Globus pallidus (tissue), 1 donor: Measurements from ENCODE around the gene KNSTRN.

Source experiments
- DNase-seq: peaks from one replicate; pipeline ENCODE4 v3.0.0-alpha.2; 2015; ENCODE audit warnings: low spot score

Gene KNSTRN

DNA sequence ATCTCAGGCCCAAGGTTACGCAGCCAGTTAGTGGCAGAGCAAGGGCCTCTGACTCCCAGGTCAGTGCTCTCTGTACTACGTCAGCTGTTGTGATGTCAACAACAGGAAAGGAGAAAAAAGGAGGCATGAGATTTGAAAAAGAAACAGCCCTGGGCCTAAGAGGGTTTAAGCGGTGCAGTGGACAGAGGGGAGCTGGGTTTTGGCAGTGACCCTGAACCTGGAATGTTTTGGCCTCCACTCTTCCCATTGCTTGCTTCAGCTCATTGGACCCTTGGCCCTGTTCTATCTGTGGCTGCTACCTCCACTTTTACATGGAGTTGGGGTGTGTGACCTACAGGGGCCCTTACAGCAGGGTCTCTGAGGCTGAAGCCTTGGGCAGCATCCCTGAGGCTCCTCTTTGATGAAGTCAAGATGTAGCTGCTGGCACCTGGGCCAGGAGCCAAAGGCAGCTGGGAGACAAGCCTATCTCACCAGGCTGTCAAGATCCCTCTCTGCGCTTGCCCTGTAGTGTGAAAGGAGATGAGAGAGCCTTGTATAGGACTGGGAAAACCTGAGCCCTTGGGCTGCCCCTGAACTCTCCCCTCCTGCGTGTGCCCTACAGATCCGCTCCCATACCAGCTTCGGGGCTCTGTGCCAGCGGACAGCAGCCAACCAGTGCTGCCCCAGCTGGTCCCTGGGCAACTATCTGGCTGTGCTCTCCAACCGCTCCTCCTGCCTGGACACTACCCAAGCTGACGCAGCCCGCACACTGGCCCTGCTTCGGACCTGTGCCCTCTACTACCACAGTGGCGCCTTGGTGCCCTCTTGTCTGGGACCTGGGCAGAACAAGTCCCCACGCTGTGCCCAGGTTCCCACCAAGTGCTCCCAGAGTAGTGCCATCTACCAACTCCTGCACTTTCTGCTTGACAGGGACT lies 15.8 kb upstream of the KNSTRN start:
- peak; percentile 79 for DNase-seq

DNA sequence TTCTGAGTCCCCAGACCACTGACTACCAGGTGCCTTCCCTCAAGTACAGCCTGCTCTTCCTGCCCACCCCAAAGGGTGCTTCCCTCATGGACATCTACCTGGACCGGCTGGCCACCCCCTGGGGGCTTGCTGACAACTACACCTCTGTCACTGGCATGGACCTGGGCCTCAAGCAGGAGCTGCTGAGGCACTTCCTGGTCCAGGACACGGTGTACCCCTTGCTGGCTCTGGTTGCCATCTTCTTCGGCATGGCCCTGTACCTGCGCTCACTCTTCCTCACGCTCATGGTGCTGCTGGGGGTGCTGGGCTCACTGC lies 15.2 kb upstream of the KNSTRN start:
- DNase-seq: no peak

DNA sequence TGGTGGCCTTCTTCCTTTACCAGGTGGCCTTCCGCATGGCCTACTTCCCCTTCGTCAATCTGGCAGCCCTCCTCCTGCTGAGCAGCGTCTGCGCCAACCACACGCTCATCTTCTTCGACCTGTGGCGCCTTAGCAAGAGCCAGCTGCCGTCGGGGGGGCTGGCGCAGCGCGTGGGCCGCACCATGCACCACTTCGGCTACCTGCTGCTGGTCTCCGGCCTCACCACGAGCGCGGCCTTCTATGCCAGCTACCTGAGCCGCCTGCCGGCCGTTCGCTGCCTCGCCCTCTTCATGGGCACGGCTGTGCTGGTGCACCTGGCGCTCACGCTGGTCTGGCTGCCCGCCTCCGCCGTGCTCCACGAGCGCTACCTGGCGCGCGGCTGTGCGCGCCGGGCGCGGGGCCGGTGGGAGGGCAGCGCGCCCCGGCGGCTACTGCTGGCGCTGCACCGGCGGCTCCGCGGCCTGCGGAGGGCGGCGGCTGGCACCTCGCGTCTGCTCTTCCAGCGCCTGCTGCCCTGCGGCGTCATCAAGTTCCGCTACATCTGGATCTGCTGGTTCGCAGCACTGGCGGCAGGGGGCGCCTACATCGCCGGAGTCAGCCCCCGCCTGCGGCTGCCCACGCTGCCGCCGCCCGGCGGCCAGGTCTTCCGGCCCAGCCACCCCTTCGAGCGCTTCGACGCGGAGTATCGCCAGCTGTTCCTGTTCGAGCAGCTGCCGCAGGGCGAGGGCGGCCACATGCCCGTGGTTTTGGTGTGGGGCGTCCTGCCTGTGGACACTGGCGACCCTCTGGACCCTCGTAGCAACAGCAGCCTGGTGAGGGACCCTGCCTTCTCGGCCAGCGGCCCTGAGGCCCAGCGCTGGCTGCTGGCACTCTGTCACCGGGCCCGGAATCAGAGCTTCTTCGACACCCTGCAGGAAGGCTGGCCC lies 14.6 kb upstream of the KNSTRN start:
- peak; percentile 81 for DNase-seq

DNA sequence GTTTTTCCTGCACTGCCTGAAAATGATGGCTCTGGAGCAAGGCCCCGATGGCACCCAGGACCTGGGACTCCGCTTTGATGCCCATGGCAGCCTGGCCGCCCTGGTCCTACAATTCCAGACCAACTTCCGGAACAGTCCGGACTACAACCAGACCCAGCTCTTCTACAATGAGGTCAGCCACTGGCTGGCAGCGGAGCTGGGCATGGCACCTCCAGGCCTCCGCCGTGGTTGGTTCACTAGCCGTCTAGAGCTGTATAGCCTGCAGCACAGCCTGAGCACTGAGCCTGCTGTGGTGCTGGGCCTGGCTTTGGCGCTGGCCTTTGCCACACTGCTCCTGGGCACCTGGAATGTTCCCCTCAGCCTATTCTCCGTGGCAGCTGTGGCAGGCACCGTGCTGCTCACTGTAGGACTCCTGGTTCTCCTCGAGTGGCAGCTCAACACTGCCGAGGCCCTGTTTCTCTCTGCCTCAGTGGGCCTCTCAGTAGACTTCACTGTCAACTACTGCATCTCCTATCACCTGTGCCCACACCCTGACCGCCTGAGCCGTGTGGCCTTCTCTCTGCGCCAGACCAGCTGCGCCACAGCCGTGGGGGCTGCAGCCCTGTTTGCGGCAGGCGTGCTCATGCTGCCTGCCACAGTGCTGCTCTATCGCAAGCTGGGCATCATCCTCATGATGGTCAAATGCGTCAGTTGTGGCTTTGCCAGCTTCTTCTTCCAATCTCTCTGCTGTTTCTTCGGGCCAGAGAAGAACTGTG lies 13.6 kb upstream of the KNSTRN start:
- no peak for DNase-seq

DNA sequence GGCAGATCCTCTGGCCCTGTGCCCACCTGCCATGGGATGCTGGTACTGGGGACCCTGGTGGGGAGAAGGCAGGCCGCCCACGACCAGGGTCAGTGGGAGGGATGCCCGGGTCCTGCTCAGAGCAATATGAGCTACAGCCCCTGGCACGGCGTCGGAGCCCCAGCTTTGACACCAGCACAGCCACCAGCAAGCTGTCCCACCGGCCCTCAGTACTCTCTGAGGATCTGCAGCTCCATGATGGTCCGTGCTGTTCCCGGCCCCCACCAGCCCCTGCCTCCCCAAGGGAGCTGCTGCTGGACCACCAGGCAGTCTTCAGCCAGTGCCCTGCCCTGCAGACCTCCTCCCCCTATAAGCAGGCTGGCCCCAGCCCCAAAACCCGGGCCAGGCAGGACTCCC lies 13.0 kb upstream of the KNSTRN start:
- DNase-seq: no peak

DNA sequence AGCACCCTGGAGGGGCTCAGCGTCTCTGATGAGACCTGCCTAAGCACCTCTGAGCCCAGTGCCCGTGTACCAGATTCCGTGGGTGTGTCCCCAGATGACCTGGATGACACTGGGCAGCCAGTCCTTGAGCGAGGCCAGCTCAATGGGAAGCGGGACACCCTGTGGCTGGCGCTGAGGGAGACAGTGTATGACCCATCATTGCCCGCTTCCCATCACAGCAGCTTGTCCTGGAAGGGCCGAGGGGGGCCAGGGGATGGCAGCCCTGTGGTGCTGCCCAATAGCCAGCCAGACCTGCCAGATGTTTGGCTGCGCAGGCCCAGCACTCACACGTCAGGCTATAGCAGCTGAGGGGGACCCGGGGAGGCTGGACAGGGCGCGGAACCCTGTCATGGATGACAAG lies 12.6 kb upstream of the KNSTRN start:
- no peak for DNase-seq

DNA sequence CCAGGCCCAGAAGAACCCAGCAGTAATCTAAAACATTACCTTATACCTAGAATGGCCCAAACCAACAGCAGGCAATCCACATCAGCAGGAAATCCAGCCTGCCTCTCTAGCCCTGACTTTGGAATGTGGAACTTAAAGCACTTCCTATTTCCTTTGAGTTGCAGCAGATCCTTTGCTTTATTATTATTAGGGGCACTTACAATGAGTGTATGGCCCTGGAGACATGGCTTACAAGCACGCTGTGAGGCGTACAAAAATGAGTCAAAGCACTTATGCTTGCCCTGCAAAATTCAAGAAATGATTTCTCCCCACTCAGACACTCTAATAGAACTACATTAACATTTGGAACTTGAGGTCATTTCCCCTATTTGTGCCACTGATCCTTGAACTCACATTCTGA lies 9.5 kb upstream of the KNSTRN start:
- no peak for DNase-seq

DNA sequence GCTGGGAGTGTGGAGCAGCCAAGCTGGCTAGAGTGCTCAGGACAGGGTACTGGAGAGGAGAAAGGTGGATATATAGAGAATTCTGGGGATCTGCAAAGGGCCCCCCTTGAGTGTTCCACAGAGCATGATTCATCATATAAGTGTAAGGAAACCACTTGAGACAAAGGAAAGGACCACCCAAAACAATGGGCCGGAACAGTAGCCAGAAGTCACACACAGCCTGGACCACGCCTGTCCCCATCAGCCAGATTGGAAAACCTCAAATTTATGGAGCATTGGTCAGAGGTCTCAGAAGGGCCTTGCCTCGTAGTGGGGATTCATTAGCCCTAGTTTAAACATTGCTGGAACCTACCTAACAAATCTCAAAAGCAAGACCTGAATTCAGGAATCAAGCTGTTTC lies 4.9 kb upstream of the KNSTRN start:
- DNase-seq: no peak

DNA sequence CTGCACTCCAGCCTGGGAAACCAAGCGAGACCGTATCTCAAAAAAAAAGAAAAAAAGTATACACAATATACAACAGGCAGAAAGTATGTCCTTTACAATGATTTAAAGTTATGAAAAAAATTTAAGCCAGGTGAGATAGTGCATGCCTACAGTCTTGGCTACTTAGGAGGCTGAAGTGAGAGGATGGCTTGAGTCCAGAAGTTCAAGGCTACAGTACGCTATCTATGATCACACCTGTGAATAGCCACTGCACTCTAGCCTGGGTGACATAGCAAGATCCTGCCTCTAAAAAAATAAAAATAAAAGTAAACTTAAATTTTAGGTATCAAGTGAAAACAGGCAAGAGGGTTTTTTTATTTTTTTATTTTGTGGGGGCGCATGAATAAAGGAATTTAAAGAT lies 3.1 kb upstream of the KNSTRN start:
- no peak for DNase-seq

DNA sequence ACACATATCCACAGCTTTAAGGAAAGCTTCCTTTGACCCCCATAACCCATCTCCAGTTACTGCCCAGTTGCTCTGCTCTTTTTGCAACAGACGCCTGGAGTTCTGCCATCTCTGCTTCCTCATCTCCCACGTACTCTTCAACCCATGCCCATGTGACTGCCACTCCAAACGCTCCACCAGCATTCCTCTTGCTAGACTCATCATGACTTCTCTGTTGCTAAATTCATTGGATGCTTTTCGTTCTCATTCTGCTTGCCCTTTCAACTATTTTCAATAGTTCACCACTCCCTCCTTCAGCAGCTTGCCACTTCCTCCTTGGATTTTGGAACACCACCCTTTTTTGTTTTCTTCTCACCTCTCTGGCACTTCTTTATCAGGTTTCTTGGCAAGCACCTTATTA lies 2.7 kb upstream of the KNSTRN start:
- DNase-seq: no peak

DNA sequence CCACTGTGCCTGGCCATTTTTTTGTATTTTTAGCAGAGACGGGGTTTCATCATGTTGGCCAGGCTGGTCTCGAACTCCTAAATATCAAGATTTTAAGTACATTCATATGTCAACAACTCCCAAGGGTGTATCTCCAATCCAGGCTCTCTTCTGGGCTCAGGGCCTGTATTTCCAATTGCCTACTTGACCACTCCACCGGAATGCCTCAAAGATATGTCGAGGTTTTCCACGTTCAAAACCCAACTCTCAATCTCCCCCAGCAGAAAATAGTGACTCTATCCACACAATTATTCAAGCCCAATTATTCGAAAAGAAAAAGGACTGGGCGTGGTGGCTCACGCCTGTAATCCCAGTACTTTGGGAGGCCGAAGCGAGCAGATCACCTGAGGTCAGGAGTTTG lies 1.9 kb upstream of the KNSTRN start:
- no peak for DNase-seq

DNA sequence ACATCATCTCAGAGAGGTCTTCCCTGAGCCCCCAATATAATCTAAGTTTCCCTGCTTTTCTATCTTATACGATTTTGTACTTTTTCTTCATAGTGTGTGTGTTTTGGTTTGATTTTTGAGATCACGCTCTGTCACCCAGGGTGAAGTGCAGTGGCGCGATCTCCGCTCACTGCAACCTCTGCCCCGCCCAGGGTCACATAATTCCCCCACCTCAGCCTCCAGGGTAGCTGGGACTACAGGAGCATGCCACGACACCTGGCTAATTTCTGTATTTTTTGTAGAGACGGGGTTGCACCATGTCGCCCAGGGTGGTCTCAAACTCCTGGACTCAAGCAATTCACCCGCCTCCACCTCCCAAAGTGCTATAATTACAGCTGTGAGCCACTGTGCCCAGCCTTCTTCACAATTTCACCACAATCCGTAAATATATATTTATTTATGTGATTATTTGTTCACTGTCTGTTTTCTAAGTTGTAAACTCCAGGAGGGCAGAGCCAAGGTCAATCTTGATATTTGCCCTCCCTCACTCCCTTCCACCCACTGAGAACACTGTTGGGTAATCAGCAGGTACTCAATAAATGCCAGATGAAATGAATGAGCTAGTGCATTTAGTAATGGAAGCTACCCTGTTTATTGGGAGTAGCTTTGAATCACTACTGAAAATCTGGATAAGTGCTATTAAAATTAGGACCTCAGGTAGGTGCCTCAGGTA lies 547 bp upstream of the KNSTRN start:
- DNase-seq: no peak

DNA sequence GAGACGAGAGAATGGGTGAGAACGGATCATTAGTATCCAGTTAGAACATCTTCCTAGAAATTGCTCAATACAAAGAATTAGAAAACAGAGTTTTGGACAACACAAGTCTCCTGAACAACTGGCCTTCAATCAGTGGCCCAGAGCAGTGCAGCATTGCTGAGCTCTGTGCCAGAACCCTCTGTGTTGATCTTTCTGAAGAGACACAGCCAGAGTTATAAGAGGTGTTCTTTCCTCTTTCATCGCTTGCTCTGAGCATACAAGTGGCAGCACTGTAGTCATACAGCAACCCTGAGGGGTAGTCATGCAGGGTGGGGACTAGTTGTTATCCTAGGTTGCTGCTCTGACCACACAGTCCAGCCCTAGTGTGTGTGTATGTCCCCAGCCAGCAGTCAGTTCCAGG lies 4.0 kb downstream of the KNSTRN start:
- no peak for DNase-seq

DNA sequence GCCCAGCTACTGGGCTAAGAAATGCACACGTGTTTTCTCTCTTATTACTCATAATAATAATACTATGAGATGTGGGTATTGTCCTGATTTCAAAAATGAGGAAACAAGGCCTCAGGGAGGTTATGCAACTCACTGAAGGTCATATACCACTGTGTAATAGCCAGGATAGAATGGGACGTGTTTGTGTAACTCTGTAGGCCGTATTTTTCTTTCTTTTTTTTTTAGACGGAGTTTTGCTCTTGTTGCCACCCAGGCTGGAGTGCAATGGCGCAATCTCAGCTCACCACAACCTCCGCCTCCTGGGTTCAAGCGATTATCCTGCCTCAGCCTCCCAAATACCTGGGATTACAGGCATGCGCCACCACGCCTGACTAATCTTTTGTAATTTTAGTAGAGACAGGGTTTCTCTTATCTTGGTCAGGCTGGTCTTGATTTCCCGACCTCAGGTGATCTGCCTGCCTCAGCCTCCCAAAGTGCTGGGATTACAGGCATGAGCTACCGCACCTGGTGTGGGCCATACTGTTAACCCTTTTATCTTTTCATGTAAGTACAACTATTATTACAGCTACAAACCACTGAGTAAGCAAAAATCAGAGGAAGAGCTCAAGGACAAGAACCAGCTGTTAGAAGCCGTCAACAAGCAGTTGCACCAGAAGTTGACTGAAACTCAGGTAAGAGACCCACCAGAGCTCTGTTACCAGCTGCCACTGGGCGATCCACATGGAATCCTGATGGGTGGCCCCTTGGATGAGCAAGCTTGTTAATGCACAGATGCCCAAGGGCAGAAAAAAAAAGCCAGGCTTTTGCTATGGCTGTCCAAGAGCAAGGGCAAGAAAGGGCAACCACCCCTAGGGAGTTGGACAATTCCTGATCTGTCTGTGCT lies 6.7 kb downstream of the KNSTRN start:
- DNase-seq: no peak

DNA sequence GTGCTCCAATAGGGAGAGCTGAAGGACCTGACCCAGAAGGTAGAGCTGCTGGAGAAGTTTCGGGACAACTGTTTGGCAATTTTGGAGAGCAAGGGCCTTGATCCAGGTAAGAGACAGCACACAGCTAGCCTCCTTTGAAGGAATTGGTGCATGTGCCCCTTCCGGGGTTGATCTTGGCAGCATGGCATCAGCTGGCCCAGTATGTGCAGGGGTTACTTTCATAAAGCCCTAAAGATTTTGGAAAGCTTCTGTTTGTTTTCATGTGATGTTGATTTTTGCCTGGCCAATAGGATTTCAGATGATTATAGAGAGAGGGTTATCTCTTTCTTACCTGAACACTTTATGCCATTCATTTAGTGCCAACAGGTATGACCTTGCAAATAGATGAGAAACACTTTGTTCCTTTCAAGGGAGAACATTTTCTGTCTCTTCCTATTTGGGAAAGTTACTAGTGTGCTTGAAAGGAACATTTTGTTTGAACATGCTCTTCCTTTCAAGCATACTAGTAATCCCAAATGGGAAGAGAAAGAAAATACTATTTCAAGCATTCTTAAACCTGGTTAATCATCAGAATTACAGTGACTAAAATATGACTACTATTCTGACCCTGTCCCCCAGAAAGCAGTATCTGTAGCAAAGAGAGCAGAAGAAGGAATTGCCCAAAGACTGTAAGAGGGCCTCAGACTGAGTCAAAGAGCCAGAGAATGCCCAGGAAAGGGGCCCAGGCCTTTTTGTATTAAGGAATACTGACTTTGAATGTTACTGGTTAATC lies 7.5 kb downstream of the KNSTRN start:
- DNase-seq: no peak

DNA sequence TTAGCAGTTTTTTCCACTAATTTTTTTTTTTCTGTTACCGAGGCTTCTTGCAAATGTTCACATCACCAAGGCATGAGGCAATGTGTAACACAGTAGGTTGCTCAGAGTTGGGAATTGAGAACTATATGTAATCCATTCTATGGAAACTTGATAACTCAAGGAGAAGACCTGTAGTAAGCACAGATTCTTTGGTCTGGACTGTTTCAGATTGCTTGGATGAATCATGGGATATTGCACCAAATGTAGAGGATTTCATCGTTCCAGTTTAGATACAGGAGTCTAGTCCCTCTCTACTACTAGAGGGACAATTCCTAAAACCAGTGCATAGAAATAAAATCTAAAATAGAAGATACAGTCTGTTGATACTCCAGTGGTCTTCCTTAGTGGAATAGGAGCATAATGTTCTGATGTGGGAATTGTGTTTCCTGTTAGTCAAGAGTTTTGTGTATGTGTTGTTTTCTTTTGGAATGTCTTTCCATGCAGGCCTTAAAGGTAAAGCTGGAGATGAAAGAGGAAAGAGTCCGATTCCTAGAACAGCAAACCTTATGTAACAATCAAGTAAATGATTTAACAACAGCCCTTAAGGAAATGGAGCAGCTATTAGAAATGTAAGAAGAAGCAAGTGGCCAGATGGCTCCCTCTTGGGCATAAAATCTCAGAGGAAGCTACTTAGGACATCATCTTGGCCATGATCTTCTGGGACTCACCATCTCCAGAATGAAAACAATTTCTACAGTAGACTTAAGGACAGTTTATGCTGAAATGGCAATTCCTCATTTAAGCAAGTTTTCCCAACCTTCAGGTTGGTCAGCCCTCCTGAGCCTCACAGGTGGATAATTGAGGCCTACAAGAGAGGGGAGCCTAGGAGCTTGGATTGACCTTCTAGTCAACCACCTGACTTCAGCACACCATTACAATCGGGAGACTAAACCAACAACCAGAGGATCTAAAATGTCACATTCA lies 10.7 kb downstream of the KNSTRN start:
- no peak for DNase-seq

DNA sequence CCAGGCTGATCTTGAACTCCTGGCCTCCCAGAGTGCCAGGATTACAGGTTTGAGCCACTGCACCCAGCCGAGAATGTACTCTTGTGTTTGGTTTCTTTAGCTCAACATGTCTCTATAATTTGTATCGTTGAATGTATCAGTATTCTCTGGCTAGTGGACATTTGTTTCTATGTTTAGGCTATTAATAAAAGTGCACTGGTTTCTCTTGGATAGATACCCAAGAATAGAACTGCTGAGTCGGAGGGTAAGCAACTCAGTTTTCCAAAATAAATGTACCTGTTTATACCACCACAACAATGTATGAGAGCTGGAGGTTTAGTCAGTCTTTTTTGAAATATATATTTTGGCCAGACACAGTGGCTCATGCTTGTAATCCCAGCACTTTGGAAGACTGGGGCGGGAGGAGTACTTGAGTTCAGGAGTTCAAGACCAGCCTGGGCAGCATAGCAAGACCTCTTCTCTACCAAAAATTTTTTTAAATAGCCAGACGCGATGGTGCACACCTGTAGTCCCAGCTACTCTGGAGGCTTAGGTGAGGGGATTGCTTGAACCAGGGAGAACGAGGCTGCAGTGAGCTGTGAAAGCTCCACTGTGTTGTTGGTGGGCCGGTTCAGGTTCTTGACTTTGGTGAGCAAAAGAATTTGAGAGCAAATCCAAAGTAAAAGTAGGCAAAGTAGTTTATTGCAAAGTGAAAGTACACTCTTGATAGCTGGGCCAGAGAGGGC lies 15.3 kb downstream of the KNSTRN start:
- no peak for DNase-seq

DNA sequence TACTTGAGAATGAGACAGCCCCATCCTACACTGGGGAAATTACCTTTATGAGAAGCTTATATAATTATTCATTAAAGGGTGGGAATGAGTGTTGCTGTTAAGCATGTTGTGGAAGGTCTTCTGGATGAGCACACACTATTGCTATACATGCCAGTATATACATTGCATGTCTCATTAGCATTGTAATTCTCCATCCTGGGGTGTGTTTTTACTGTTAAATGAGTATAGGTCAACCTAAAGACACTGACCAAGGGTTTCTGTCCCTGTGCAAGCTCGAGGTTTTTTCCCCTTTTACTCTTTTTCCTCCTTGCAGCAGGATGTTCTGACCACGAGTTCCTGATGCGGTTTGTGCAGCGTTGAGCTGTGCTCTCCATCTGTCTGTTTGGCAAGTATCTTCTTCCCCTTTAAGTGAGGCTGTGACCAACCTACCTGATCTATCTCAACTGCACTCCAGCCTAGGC lies 15.9 kb downstream of the KNSTRN start:
- DNase-seq: peak; percentile 62
